Caco-2 (cell line): ENCODE results near the gene ARHGEF4. TPM values are rescaled to one million over a fixed set of nuclear protein-coding genes. Genes with fewer than 3 reads are reported as not detected.

ENCODE experiments used
- BruUV-seq: library from RNA; stranded (reverse); fragments of 400-500 nt; replicated peaks from 2 replicates; lab custom pipeline; 2021; lab: Mats Ljungman, UMichigan
- CTCF ChIA-PET: fragments of 300-600 bp; sonication (Branson Sonifier 250); formaldehyde crosslinking; loops from one replicate; lab custom pipeline; 2022; ENCODE audit warnings: antibody characterized with exemption; lab: Charles Lee
- POLR2A ChIA-PET: fragments of 300-600 bp; sonication (Branson Sonifier 250); formaldehyde crosslinking; loops from one replicate; lab custom pipeline; 2022; ENCODE audit warnings: antibody characterized with exemption; lab: Charles Lee
- DNase-seq, 2 experiments: peaks; one replicate each; pipeline versions ENCODE4 v3.0.0 to v3.0.0-alpha.2; 2020 to 2022
- H3K27me3 ChIP-seq: replicated peaks from 2 replicates; pipeline ENCODE4 v1.6.0; 2011; ENCODE audit warnings: low read length; ENCODE audit not compliant: control insufficient read depth, insufficient read depth
- H3K36me3 ChIP-seq: 2 replicates; pipeline ENCODE4 v1.5.1; 2011; ENCODE audit warnings: low read length; ENCODE audit not compliant: control insufficient read depth, insufficient read depth
- H3K4me1 ChIP-seq: fragments of 250-450 bp; sonication (Bioruptor Pico); 2 replicates; pipeline ENCODE4 v1.5.1; 2020; ENCODE audit warnings: mild to moderate bottlenecking
- H3K4me3 ChIP-seq: 2 replicates; pipeline ENCODE4 v1.5.1; 2011; ENCODE audit warnings: low read depth, mild to moderate bottlenecking, control low read depth, low read length
- H3K9me3 ChIP-seq: fragments of 250-450 bp; sonication (Bioruptor Pico); 2 replicates; pipeline ENCODE4 v1.5.1; 2020; ENCODE audit warnings: mild to moderate bottlenecking, moderate library complexity
- H3K27ac Mint-ChIP-seq: one replicate; pipeline ENCODE4 v1.8.0; 2022; ENCODE audit warnings: mixed read lengths; ENCODE audit not compliant: unreplicated experiment
- H3K27me3 Mint-ChIP-seq: one replicate; pipeline ENCODE4 v1.8.0; 2022; ENCODE audit warnings: mixed read lengths; ENCODE audit not compliant: insufficient read depth, unreplicated experiment
- H3K36me3 Mint-ChIP-seq: one replicate; pipeline ENCODE4 v1.8.0; 2022; ENCODE audit warnings: mild to moderate bottlenecking, mixed read lengths; ENCODE audit not compliant: insufficient read depth, unreplicated experiment
- H3K4me1 Mint-ChIP-seq: one replicate; pipeline ENCODE4 v1.8.0; 2022; ENCODE audit warnings: low read depth, mixed read lengths; ENCODE audit not compliant: unreplicated experiment
- H3K4me3 Mint-ChIP-seq: one replicate; pipeline ENCODE4 v1.8.0; 2022; ENCODE audit warnings: mild to moderate bottlenecking, moderate library complexity, mixed read lengths; ENCODE audit not compliant: unreplicated experiment
- H3K9me3 Mint-ChIP-seq: one replicate; pipeline ENCODE4 v1.8.0; 2022; ENCODE audit warnings: mixed read lengths; ENCODE audit not compliant: unreplicated experiment
- intact Hi-C: fragments of 100-400 bp; cut with micrococcal nuclease; formaldehyde crosslinking; loops from one replicate; pipeline ENCODE4 v1.10.0; 2022; ENCODE audit not compliant: unreplicated experiment
- total RNA-seq: library from RNA; stranded (reverse); gene quantifications from 2 replicates; pipeline ENCODE4 v1.2.3, GENCODE V29; 2022
- TF ChIP-seq, protein P1 (sequence below), 2 experiments: fragments of 200-600 bp in 1 of 2; IDR thresholded peaks; 1 replicate in 1 of 2; 2 replicates in 1 of 2; pipeline versions ENCODE4 v1.5.1 to v1.8.0; 2011 to 2022; ENCODE audit warnings: antibody characterized with exemption in 1 of 2, control low read depth in 1 of 2, inconsistent platforms in 1 of 2, low read depth in 1 of 2, low read length in 1 of 2, mild to moderate bottlenecking in 1 of 2, moderate library complexity in 1 of 2; ENCODE audit not compliant: insufficient read depth in 1 of 2, severe bottlenecking in 1 of 2, unreplicated experiment in 1 of 2

The ARHGEF4 gene
- total RNA-seq, 1 experiment from 2014 or later = 1.8 TPM

DNA sequence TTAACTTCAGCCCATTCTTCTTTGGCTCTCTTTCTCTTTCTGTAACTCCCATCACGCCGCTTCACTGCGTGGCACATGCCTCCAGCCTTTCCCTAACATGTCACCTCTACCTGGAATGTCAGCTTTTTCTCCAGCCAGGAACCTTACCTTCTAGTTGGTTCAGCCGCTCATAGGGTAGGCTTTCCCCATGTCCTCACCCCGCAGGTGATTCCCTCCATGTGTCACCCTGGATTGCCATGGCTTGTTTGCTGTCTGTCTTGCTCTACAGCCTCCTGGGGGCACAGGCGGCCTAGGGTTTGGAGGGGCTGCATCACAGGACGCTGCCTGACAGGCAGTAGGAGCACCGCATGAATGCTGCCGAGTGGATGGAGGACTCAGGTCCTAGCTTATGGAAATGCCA lies 39.2 kb downstream of the ARHGEF4 start:
- Mint-ChIP-seq H3K4me3 (no peak overlapping the region), H3K27me3 (peaks cover 6% of the 10 kb centered on the region), H3K9me3 (no peaks in the 10 kb centered on the region), H3K36me3 (no peaks in the 10 kb centered on the region), H3K4me1 (no peaks in the 10 kb centered on the region), H3K27ac (no peak overlapping the region)
- Histone ChIP-seq H3K36me3 (no peaks in the 10 kb centered on the region), H3K9me3 (no peaks in the 10 kb centered on the region), H3K27me3 (no peaks in the 10 kb centered on the region; the same call in 1 of the 2 replicates), H3K4me1 (no peaks in the 10 kb centered on the region), H3K4me3 (no peak overlapping the region)
- BruUV-seq = no TSS peak
- ChIA-PET CTCF (no interaction called here), POLR2A (no interaction called here)
- no peak for DNase-seq
- TF ChIP-seq, protein P1, sequence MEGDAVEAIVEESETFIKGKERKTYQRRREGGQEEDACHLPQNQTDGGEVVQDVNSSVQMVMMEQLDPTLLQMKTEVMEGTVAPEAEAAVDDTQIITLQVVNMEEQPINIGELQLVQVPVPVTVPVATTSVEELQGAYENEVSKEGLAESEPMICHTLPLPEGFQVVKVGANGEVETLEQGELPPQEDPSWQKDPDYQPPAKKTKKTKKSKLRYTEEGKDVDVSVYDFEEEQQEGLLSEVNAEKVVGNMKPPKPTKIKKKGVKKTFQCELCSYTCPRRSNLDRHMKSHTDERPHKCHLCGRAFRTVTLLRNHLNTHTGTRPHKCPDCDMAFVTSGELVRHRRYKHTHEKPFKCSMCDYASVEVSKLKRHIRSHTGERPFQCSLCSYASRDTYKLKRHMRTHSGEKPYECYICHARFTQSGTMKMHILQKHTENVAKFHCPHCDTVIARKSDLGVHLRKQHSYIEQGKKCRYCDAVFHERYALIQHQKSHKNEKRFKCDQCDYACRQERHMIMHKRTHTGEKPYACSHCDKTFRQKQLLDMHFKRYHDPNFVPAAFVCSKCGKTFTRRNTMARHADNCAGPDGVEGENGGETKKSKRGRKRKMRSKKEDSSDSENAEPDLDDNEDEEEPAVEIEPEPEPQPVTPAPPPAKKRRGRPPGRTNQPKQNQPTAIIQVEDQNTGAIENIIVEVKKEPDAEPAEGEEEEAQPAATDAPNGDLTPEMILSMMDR (IDR thresholded peaks at IDR 0.05; ENCODE audit: insufficient read depth in 1 of 2, low read depth in 1 of 2, low read length in 1 of 2, severe bottlenecking in 1 of 2, unreplicated experiment in 1 of 2) = no peak
- intact Hi-C loops = no loop called here

DNA sequence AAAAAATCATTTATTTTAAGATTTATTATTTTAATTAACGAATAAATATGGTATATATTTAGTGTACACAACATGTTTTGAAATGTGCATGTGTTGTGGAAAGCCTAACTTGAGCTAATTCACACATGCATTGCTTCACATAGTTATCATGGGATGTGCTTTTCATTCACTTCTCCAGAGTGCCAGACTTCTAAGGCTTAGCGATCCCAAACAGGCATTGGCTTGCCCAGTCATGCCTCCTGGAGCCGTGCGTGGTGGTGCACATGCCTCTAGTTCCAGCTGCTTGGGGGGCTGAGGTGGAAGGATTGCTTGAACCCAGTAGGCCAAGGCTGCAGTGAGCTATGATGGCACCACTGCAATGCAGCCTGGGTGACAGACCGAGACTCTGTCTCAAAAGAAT lies 40.5 kb downstream of the ARHGEF4 start:
- no peaks in the 10 kb centered on the region for H3K36me3 ChIP-seq
- BruUV-seq = no TSS peak
- POLR2A ChIA-PET = no interaction called here
- H3K27me3 ChIP-seq = no peaks in the 10 kb centered on the region
- H3K27ac Mint-ChIP-seq = no peak overlapping the region
- no peak overlapping the region for H3K4me3 Mint-ChIP-seq
- no peaks in the 10 kb centered on the region for H3K9me3 ChIP-seq
- intact Hi-C loops = no loop called here
- no peaks in the 10 kb centered on the region for H3K4me1 Mint-ChIP-seq
- peaks cover 6% of the 10 kb centered on the region for H3K27me3 Mint-ChIP-seq
- no peaks in the 10 kb centered on the region for H3K9me3 Mint-ChIP-seq
- H3K36me3 Mint-ChIP-seq = no peaks in the 10 kb centered on the region
- TF ChIP-seq, protein P1 (IDR thresholded peaks at IDR 0.05; ENCODE audit: insufficient read depth in 1 of 2, low read depth in 1 of 2, low read length in 1 of 2, severe bottlenecking in 1 of 2, unreplicated experiment in 1 of 2) = no peak
- H3K4me3 ChIP-seq = no peak overlapping the region
- CTCF ChIA-PET = interaction anchor here (0.9 kb wide), 1 partner anchor 80 kb away, joined by 3 read pairs; no protein-coding TSS in a partner anchor
- no peak for DNase-seq
- no peaks in the 10 kb centered on the region for H3K4me1 ChIP-seq

DNA sequence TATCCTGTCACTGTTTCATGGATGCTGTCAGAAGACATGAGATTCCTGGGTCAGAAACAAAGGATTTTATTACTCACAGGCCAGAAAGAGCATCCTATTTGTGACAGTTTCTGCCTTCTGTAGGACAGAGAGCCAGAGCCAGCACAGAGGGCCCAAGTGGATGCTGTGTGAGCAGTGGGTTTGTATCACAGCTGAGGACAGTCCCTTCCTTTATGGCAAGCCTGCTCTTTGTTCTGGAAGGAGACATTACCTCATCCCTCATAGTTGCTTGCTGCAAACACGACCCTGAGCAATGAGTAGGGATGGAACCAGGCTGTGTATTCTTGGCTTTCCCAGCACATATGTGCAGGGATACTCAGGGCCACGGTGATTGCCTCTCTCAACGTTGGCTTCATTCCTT lies 41.6 kb downstream of the ARHGEF4 start:
- ChIA-PET CTCF (no interaction called here), POLR2A (no interaction called here)
- Mint-ChIP-seq H3K4me3 (no peak overlapping the region), H3K27ac (no peak overlapping the region), H3K9me3 (no peaks in the 10 kb centered on the region), H3K36me3 (no peaks in the 10 kb centered on the region), H3K27me3 (peaks cover 6% of the 10 kb centered on the region), H3K4me1 (no peaks in the 10 kb centered on the region)
- H3K4me3 ChIP-seq = no peak overlapping the region
- no peaks in the 10 kb centered on the region for H3K27me3 ChIP-seq
- H3K36me3 ChIP-seq = no peaks in the 10 kb centered on the region
- H3K4me1 ChIP-seq = no peaks in the 10 kb centered on the region
- H3K9me3 ChIP-seq = no peaks in the 10 kb centered on the region
- TF ChIP-seq, protein P1 (IDR thresholded peaks at IDR 0.05; ENCODE audit: insufficient read depth in 1 of 2, low read depth in 1 of 2, low read length in 1 of 2, severe bottlenecking in 1 of 2, unreplicated experiment in 1 of 2) = no peak
- no peak for DNase-seq
- intact Hi-C loops = no loop called here
- BruUV-seq = no TSS peak
